ENCODE measurements around the gene ANKRD61.
"Not testable (repeated sequence)": the region's sequence is repeated elsewhere in the genome, so short reads cannot be mapped to it uniquely, and the experiment has no call there.

ANKRD61 gene

DNA sequence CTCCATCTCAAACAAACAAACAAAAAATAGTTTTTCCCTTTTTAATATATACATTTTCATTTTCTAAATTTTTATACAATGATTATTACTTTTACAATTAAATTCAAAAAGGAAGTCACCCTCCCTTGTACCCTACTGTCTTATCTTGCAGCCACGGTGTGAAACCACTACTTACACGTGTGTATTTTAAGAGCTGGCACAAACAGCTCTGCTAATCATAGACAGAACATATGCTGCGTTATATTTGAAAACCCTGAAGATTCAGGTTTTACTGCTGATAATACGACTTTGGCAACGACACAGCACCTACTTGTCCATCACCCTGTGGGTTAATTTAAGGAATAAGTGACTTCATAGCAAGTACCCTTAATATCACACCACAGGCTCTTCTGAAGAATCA is 991 bp downstream of the ANKRD61 start:
- DNase-seq = peak; percentile 98

DNA sequence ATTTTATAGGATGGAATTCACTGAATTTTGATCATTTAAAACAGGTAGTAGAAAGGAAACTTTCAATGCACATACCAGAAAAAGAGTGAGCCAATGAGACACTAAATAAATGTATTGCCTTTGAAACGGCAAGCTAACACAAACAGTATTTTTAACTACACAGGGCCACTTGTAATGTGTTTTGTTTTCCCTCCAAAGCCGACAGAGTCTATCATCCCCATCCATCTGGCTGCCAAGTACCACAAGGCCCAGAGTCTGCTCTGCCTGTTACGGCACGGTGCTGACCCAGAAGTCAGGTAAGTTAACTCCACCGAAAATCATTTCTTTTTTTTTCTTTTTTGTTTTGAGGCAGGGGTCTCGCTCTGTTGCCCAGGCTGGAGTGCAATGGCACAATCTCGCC is 1.5 kb downstream of the ANKRD61 start:
- peak; percentile 54 for DNase-seq

- DNase-seq = no peak
These were observed 4.0 kb downstream of the ANKRD61 start for GRCh38 chr7:6035165-6035564.

GRCh38 chr7:6035686-6036085 is 4.5 kb downstream of the ANKRD61 start:
- no peak for DNase-seq

GRCh38 chr7:6049780-6050179 is 18.6 kb downstream of the ANKRD61 start:
- no peak for DNase-seq

GRCh38 chr7:6051185-6051584 is 20.0 kb downstream of the ANKRD61 start:
- not testable (repeated sequence) for DNase-seq

DNA sequence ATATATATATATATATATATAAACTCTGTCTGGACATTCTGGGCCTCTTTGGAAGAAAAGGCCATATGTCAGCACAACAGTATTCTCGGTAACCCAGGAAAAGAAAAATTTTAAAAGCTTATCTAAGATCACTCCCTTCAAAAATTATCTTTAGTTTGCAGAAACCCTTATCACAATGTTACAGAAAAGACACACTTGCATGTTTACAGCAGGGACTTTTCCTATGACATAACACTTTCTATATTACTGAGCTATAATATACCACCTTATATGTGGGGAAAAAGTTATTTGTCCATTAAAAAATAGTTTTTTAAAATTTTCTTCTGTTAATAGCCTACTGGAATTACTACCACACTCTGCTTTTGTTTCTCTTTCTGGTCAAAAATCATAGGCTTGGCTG is 25.4 kb downstream of the ANKRD61 start:
- peak; percentile 96 for DNase-seq

DNA sequence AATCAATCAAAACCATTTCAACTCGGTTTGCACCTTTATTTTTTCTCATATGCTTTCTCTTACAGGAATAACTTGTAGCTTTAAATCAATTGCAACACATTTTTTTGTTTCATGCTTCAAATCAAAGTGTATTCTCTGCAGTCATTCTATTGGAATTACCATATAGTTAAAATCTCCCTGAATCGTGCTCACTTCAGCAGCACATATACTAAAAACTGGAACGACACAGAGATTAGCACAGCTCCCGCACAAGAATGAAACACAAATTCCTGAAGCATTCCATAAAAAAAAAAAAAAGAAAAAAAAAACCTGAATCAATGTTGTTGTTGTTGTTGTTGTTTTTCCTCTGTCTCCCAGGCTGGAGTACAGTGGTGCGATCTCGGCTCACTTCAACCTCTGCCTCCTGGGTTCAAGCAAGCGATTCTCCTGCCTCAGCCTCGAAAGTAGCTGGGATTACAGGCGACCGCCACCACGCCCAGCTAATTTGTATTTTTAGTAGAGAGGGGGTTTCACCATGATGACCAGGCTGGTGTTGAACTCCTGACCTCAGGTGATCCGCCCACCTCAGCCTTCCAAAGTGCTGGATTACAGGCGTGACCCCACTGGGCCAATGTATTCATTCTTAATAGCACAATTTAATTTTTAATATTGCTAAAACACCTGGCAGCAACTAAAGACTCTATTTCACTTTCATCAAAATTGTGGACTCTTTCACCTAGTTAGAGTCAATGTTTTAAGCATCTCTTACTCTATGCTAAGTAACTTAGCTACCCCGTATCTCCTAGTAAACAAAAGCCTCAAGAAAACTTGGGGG is 26.3 kb downstream of the ANKRD61 start:
- DNase-seq = peak; percentile 27

- DNase-seq = not testable (repeated sequence)
These were observed 28.8 kb downstream of the ANKRD61 start for GRCh38 chr7:6059941-6060340.

DNA sequence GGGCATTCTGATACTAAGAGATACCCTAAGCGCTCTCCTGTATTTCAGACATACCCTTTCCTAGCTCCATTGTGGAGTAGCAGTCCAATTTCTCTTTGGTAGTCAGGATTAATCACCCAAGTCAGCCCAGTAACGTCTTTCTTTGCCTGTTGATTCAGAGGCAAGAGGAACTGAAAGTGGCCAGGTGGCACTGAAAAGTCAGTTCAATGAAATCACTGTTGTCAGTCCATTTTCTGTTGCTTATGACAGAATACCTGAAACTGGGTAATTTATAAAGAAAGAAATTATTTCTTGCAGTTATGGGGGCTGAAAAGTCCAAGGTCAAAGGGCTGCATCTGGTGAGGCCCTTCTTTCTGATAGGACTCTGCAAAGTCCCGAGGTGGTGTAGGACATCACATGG is 40.2 kb downstream of the ANKRD61 start:
- DNase-seq = no peak

- no peak for DNase-seq
These were observed 43.6 kb downstream of the ANKRD61 start for GRCh38 chr7:6074612-6075380.

DNA sequence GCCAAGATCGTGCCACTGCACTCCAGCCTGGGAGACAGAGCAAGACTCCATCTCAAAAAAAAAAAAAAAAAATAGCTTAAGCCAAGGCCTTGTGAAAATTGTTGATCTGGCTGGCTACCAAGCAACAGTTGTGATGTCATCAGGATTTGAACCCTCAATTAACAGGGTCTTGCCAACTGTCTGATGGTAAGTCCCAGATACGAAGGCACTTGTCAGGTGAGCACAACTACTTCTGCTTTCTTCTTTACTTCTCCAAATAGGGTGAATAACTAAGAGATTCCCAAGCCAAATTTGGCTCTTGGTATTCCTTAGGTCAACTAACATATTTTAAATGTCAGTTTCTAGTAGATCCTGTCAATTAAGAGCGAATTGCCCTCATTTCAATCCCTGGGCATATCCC is 47.4 kb downstream of the ANKRD61 start:
- peak; percentile 43 for DNase-seq

DNA sequence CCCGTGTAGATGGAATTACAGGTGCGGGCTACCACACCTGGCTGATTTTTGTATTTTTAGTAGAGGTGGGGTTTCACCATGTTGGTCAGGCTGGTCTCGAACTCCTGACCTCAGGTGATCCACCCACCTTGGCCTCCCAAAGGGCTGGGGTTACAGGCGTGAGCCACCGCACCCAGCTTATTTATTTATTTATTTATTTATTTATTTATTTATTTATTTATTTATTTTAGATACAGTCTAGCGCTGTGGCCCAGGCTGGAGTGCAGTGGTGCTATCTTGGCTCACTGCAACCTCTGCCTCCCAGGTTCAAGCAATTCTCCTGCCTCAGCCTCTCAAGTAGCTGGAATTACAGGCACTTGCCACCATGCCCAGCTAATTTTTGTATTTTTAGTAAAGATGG is 51.9 kb downstream of the ANKRD61 start:
- DNase-seq = not testable (repeated sequence)
